K562 (cell line): ENCODE results near the gene ENTREP3. TPM values are rescaled to one million over a fixed set of nuclear protein-coding genes. Genes with fewer than 3 reads are reported as not detected.

Experiments used
- CBX8 ChIP-seq: fragments of 200-600 bp; sonication (generic); IDR thresholded peaks from 2 replicates; pipeline ENCODE4 v1.6.1; 2012; ENCODE audit warnings: borderline replicate concordance, mixed run types, low read depth, mild to moderate bottlenecking, moderate library complexity, mixed read lengths, low read length, control low read depth, inconsistent platforms; ENCODE audit not compliant: poor library complexity, severe bottlenecking; ENCODE audit errors: extremely low read depth
- CREBBP ChIP-seq: IDR thresholded peaks from one replicate; pipeline ENCODE4 v1.6.1; 2012; ENCODE audit warnings: low read depth, mild to moderate bottlenecking, control low read depth, inconsistent platforms, low read length
- E2F8 ChIP-seq: fragments of 450-650 bp; IDR thresholded peaks from 2 replicates; pipeline ENCODE4 v1.7.1; 2018; ENCODE audit warnings: mild to moderate bottlenecking, low read depth; ENCODE audit not compliant: partially characterized antibody
- ELF4 ChIP-seq: fragments of 450-650 bp; formaldehyde crosslinking; IDR thresholded peaks from 2 replicates; pipeline ENCODE4 v1.4.0; 2022; ENCODE audit warnings: missing genetic modification characterization
- GABPB1 ChIP-seq: sonication (generic); formaldehyde crosslinking; IDR thresholded peaks from 2 replicates; pipeline ENCODE4 v1.8.0; 2022; ENCODE audit warnings: mild to moderate bottlenecking, missing genetic modification reagents
- HDAC8 ChIP-seq: fragments of 450-650 bp; IDR thresholded peaks from 2 replicates; pipeline ENCODE4 v1.6.1; 2016; ENCODE audit warnings: mild to moderate bottlenecking, missing genetic modification characterization, moderate library complexity, missing compliant biosample characterization
- KDM5B ChIP-seq: fragments of 200-600 bp; sonication (generic); IDR thresholded peaks from 2 replicates; pipeline ENCODE4 v1.6.1; 2012; ENCODE audit warnings: low read depth, mild to moderate bottlenecking, moderate library complexity, low read length, control low read depth, inconsistent platforms; ENCODE audit not compliant: insufficient replicate concordance
- MAFF ChIP-seq: IDR thresholded peaks from 2 replicates; pipeline ENCODE4 v1.6.1; 2012; ENCODE audit warnings: low read length, improper control_type of control experiment
- MYBL2 ChIP-seq, 2 experiments: fragments of 450-650 bp in 1 of 2; sonication (generic) in 1 of 2; formaldehyde crosslinking in 1 of 2; IDR thresholded peaks; 2 replicates each; pipeline versions ENCODE4 v1.6.1 to v1.8.1; 2017 to 2022; ENCODE audit warnings: borderline replicate concordance in 1 of 2, inconsistent platforms in 1 of 2, low read depth in 1 of 2, mild to moderate bottlenecking in 1 of 2, missing genetic modification reagents in 1 of 2, moderate library complexity in 1 of 2
- NRF1 ChIP-seq, 2 experiments: fragments of 450-650 bp; IDR thresholded peaks in 1 of 2; conservative IDR thresholded peaks in 1 of 2; 2 replicates each; pipeline ENCODE4 v1.6.1; 2014; ENCODE audit warnings: mild to moderate bottlenecking in 2 of 2
- POLR2AphosphoS5 ChIP-seq: IDR thresholded peaks from 2 replicates; pipeline ENCODE4 v1.6.1; 2011; ENCODE audit warnings: mild to moderate bottlenecking, low read depth, low read length, moderate library complexity; ENCODE audit not compliant: control insufficient read depth, insufficient read depth
- ZNF134 ChIP-seq: fragments of 250-450 bp; sonication (Bioruptor Pico); conservative IDR thresholded peaks from 2 replicates; pipeline ENCODE4 v1.4.0; 2020
- ZNF699 ChIP-seq: fragments of 250-450 bp; sonication (Bioruptor Pico); IDR thresholded peaks from 2 replicates; pipeline ENCODE4 v1.8.0; 2021; ENCODE audit warnings: mild to moderate bottlenecking, moderate library complexity; ENCODE audit not compliant: insufficient replicate concordance
- polyA plus RNA-seq, 8 experiments: library from polyadenylated mRNA; depleted of rRNA in 4 of 8; stranded (reverse) in 5 of 8; unstranded in 3 of 8; fragments of >200 nt; fragmentation: Nextera tagmentation in 2 of 8; fragmentation: Illumina TruSeq in 1 of 8; extraction: Ambion mirVana in 2 of 8; extraction: Trizol in 1 of 8; gene quantifications; 2 replicates each; pipeline versions ENCODE4 v1.2.1 to v1.2.3, GENCODE V29; 2011 to 2014; ENCODE audit warnings: inconsistent platforms in 1 of 8, missing spikeins in 1 of 8
- total RNA-seq, 7 experiments: library from RNA; depleted of rRNA in 6 of 7; stranded (reverse); fragments of >200 nt in 6 of 7; fragmentation: Illumina TruSeq in 2 of 7; extraction: Trizol in 2 of 7; gene quantifications; 2 replicates each; pipeline versions ENCODE4 v1.2.1 to v1.2.3, GENCODE V29; 2011 to 2021; ENCODE audit warnings: low replicate concordance in 1 of 7
- TF ChIP-seq, protein P1 (sequence below): sonication (generic); IDR thresholded peaks from 2 replicates; pipeline ENCODE4 v1.6.1; 2016
- TF ChIP-seq, protein P2 (sequence below): fragments of 250-450 bp; sonication (Bioruptor Pico); IDR thresholded peaks from 2 replicates; pipeline ENCODE4 v1.5.0; 2021
- TF ChIP-seq, protein P3 (sequence below): fragments of 200-400 bp; formaldehyde crosslinking; IDR thresholded peaks from 2 replicates; pipeline ENCODE4 v1.6.1; 2017; ENCODE audit warnings: mild to moderate bottlenecking, low read depth, low read length, moderate library complexity
- TF ChIP-seq, protein P4 (sequence below): sonication (generic); formaldehyde crosslinking; IDR thresholded peaks from 2 replicates; pipeline ENCODE4 v1.8.0; 2022; ENCODE audit warnings: mild to moderate bottlenecking, low read depth, missing genetic modification reagents

ENTREP3 gene
- total and polyA plus RNA-seq, 9 of the 15 experiments (the other 6 are each of a cell fraction or from before 2014, with no cell fraction given), result 1.9 to 41.8 (median 5.9) TPM

- TF ChIP-seq E2F8 (peak; percentile 83), MAFF (peak; percentile 2; the same call in 1 of the 2 replicates), ELF4 (CRISPR knock-in tag) (peak; percentile 86), CBX8 (no peak), ZNF134 (CRISPR knock-in tag) (no peak), POLR2AphosphoS5 (0 out of 2 replicates have a peak, but pooled peaks have one; percentile 51), GABPB1 (peak; percentile 88), KDM5B (peak; percentile 90), NRF1 (conservative IDR thresholded peaks at IDR 0.05 in 1 of 2, IDR thresholded peaks at IDR 0.05 in 1 of 2) (peak; percentile 94 to 95), MYBL2 (IDR thresholded peaks at IDR 0.05; ENCODE audit: low read depth) (no peak), MYBL2 (CRISPR knock-in tag; IDR thresholded peaks at IDR 0.05; ENCODE audit: borderline replicate concordance) (no peak), HDAC8 (tag) (no peak), CREBBP (no peak), ZNF699 (no peak)
- TF ChIP-seq, protein P1, sequence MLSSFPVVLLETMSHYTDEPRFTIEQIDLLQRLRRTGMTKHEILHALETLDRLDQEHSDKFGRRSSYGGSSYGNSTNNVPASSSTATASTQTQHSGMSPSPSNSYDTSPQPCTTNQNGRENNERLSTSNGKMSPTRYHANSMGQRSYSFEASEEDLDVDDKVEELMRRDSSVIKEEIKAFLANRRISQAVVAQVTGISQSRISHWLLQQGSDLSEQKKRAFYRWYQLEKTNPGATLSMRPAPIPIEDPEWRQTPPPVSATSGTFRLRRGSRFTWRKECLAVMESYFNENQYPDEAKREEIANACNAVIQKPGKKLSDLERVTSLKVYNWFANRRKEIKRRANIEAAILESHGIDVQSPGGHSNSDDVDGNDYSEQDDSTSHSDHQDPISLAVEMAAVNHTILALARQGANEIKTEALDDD, result no peak
- TF ChIP-seq, protein P2, sequence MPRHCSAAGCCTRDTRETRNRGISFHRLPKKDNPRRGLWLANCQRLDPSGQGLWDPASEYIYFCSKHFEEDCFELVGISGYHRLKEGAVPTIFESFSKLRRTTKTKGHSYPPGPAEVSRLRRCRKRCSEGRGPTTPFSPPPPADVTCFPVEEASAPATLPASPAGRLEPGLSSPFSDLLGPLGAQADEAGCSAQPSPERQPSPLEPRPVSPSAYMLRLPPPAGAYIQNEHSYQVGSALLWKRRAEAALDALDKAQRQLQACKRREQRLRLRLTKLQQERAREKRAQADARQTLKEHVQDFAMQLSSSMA (CRISPR knock-in tag), result peak; percentile 88; the same call in 1 of the 2 replicates
- TF ChIP-seq, protein P3, sequence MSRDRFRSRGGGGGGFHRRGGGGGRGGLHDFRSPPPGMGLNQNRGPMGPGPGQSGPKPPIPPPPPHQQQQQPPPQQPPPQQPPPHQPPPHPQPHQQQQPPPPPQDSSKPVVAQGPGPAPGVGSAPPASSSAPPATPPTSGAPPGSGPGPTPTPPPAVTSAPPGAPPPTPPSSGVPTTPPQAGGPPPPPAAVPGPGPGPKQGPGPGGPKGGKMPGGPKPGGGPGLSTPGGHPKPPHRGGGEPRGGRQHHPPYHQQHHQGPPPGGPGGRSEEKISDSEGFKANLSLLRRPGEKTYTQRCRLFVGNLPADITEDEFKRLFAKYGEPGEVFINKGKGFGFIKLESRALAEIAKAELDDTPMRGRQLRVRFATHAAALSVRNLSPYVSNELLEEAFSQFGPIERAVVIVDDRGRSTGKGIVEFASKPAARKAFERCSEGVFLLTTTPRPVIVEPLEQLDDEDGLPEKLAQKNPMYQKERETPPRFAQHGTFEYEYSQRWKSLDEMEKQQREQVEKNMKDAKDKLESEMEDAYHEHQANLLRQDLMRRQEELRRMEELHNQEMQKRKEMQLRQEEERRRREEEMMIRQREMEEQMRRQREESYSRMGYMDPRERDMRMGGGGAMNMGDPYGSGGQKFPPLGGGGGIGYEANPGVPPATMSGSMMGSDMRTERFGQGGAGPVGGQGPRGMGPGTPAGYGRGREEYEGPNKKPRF, result no peak
- TF ChIP-seq, protein P4, sequence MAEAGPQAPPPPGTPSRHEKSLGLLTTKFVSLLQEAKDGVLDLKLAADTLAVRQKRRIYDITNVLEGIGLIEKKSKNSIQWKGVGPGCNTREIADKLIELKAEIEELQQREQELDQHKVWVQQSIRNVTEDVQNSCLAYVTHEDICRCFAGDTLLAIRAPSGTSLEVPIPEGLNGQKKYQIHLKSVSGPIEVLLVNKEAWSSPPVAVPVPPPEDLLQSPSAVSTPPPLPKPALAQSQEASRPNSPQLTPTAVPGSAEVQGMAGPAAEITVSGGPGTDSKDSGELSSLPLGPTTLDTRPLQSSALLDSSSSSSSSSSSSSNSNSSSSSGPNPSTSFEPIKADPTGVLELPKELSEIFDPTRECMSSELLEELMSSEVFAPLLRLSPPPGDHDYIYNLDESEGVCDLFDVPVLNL (CRISPR knock-in tag), result 0 out of 2 replicates have a peak, but pooled peaks have one; percentile 49
Observed at GRCh38 chr1:155261852-155262673, 6.8 kb upstream of the ENTREP3 start, which contains the start of gene SCAMP3 (continued).
